Activated CD8-positive, alpha-beta memory T cell treated with anti-CD3 and anti-CD28 coated beads for 1 hour (primary cell): ENCODE results near the gene TSPAN13.
A peak's percentile ranks its signal among the peaks of the same experiment; 100 is the strongest.

ENCODE experiments used
- DNase-seq, 2 donors: peaks; one replicate each; pipeline ENCODE4 v3.0.0-alpha.2; 2020; ENCODE audit warnings: low read depth in 1 of 2; ENCODE audit errors: extremely low read depth in 1 of 2

Gene TSPAN13

GRCh38 chr7:16753102-16753931 is at the start of gene TSPAN13:
Gene TSPAN13 (plus strand): TSS chr7:16753755. CDS start chr7:16753968, 213 bp downstream.
- peak in 1 of 2 donors; percentile 22 for DNase-seq

- no peak for DNase-seq
Measured at GRCh38 chr7:16708511-16708910, 45.0 kb upstream of the TSPAN13 start.

- DNase-seq, result no peak
Measured at GRCh38 chr7:16708980-16709379, 44.6 kb upstream of the TSPAN13 start.

GRCh38 chr7:16710651-16711050 is 42.9 kb upstream of the TSPAN13 start:
- DNase-seq, result no peak

GRCh38 chr7:16711730-16712129 is 41.8 kb upstream of the TSPAN13 start:
- no peak for DNase-seq

GRCh38 chr7:16712916-16713315 is 40.6 kb upstream of the TSPAN13 start:
- DNase-seq, result no peak

GRCh38 chr7:16715928-16716327 is 37.6 kb upstream of the TSPAN13 start:
- DNase-seq, result no peak

- no peak for DNase-seq
Measured at GRCh38 chr7:16718111-16718656, 35.4 kb upstream of the TSPAN13 start.

- no peak for DNase-seq
Measured at GRCh38 chr7:16719699-16720098, 33.9 kb upstream of the TSPAN13 start.

- no peak for DNase-seq
Measured at GRCh38 chr7:16721541-16721940, 32.0 kb upstream of the TSPAN13 start.

- DNase-seq, result no peak
Measured at GRCh38 chr7:16724344-16724743, 29.2 kb upstream of the TSPAN13 start.

GRCh38 chr7:16726189-16726588 is 27.4 kb upstream of the TSPAN13 start:
- DNase-seq, result no peak

GRCh38 chr7:16727736-16728135 is 25.8 kb upstream of the TSPAN13 start:
- no peak for DNase-seq

- DNase-seq, result no peak
Measured at GRCh38 chr7:16728811-16729210, 24.7 kb upstream of the TSPAN13 start.

GRCh38 chr7:16729541-16729940 is 24.0 kb upstream of the TSPAN13 start:
- no peak for DNase-seq

GRCh38 chr7:16730937-16731336 is 22.6 kb upstream of the TSPAN13 start:
- DNase-seq, result no peak

- no peak for DNase-seq
Measured at GRCh38 chr7:16732828-16733227, 20.7 kb upstream of the TSPAN13 start.

GRCh38 chr7:16734148-16734726 is 19.3 kb upstream of the TSPAN13 start:
- no peak for DNase-seq

GRCh38 chr7:16735020-16735419 is 18.5 kb upstream of the TSPAN13 start:
- DNase-seq, result no peak

GRCh38 chr7:16738011-16738688 is 15.4 kb upstream of the TSPAN13 start:
- DNase-seq, result no peak

- no peak for DNase-seq
Measured at GRCh38 chr7:16739863-16740622, 13.5 kb upstream of the TSPAN13 start.
